Measurements from ENCODE around the gene CARD11. TPM values are rescaled to one million over a fixed set of nuclear protein-coding genes. Genes with fewer than 3 reads are reported as not detected.

CARD11 gene
- total RNA-seq, 2 donors from 2014 or later = 3.7 to 4.4 TPM

GRCh38 chr7:2967705-2968104 lies 76.0 kb downstream of the CARD11 start:
- DNase-seq (ENCODE audit: low spot score) (no peak), ATAC-seq (ENCODE audit: insufficient number of reproducible peaks, low FRiP score, low read depth) (no peak)
- H3K36me3 ChIP-seq = no peaks in the 10 kb centered on the region
- no peak for TF ChIP-seq CTCF (IDR thresholded peaks at IDR 0.05)
- peaks cover 8% of the 10 kb centered on the region for H3K9me3 ChIP-seq
- no peak overlapping the region for H3K4me3 ChIP-seq
- H3K27me3 ChIP-seq (replicated peaks; ENCODE audit: insufficient read depth) = no peaks in the 10 kb centered on the region
- H3K27ac ChIP-seq = no peak overlapping the region
- H3K4me1 ChIP-seq (ENCODE audit: control insufficient read depth in 1 of 2, low read depth in 2 of 2) = no peaks in the 10 kb centered on the region

DNA sequence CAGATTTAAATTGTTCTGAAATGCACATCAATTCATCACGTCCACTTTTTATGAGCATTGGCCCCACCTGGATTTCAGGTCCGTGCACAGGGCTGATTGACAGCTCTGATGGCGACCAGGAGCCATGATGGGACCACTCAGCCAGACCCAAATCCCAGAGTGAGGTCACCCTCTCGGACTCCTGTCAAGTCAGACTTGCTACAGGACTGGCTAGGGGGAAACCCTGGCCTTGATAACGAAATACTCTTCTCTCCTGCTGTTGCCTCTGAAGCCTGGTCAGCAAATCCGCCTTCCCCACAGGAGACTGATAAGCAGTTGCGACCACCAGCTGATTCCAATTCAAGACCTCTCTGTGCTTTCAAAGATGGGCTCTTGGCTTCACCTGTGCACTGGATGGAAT lies 76.4 kb downstream of the CARD11 start:
- Histone ChIP-seq H3K27ac (no peak overlapping the region), H3K9me3 (peaks cover 8% of the 10 kb centered on the region), H3K4me1 (ENCODE audit: control insufficient read depth in 1 of 2, low read depth in 2 of 2) (no peaks in the 10 kb centered on the region), H3K4me3 (no peak overlapping the region), H3K36me3 (no peaks in the 10 kb centered on the region), H3K27me3 (replicated peaks; ENCODE audit: insufficient read depth) (no peaks in the 10 kb centered on the region)
- no peak for TF ChIP-seq CTCF (IDR thresholded peaks at IDR 0.05)
- DNase-seq (ENCODE audit: low spot score) = no peak
- no peak for ATAC-seq (ENCODE audit: insufficient number of reproducible peaks, low FRiP score, low read depth)

DNA sequence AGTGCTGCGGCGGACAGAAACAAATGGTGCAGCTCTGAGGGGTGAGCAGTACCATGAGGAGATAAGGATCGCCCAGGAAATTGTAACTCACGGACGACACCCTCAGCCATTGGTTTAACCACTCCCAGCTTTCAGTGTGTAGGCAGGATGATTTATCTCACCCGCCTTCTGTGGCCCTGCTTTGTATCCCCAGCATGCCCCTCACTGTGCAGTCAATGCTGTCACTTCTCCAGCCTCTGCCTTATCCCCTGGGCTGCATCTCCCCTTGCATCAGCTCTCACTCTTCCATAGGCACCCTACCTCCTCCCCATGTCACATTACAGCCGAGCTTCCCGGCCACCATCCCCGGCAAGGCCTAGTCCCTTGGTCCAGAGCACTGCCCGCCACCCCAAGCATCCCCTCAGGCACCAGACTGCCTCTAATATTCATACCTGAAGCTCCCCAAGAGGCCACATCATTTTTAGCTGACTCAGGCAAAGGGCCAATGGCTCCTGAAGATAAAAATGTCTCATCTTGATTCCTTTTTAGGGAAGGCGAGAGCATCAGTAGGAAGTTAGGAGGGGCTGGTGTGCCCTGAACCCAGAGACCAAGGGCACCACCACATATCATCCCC lies 77.1 kb downstream of the CARD11 start:
- no peak for DNase-seq (ENCODE audit: low spot score)
- Histone ChIP-seq H3K27me3 (replicated peaks; ENCODE audit: insufficient read depth) (no peaks in the 10 kb centered on the region), H3K4me3 (no peak overlapping the region), H3K36me3 (no peaks in the 10 kb centered on the region), H3K4me1 (ENCODE audit: control insufficient read depth in 1 of 2, low read depth in 2 of 2) (no peaks in the 10 kb centered on the region), H3K9me3 (peaks cover 8% of the 10 kb centered on the region), H3K27ac (no peak overlapping the region)
- ATAC-seq (ENCODE audit: insufficient number of reproducible peaks, low FRiP score, low read depth) = no peak
- TF ChIP-seq CTCF (IDR thresholded peaks at IDR 0.05) = no peak

GRCh38 chr7:2965745-2966270 lies 77.9 kb downstream of the CARD11 start:
- DNase-seq (ENCODE audit: low spot score) (no peak), ATAC-seq (ENCODE audit: insufficient number of reproducible peaks, low FRiP score, low read depth) (no peak)
- no peaks in the 10 kb centered on the region for H3K36me3 ChIP-seq
- H3K27me3 ChIP-seq (replicated peaks; ENCODE audit: insufficient read depth) = no peaks in the 10 kb centered on the region
- no peak overlapping the region for H3K27ac ChIP-seq
- no peak for TF ChIP-seq CTCF (IDR thresholded peaks at IDR 0.05)
- no peaks in the 10 kb centered on the region for H3K4me1 ChIP-seq (ENCODE audit: control insufficient read depth in 1 of 2, low read depth in 2 of 2)
- H3K9me3 ChIP-seq = peaks cover 8% of the 10 kb centered on the region
- H3K4me3 ChIP-seq = no peak overlapping the region

GRCh38 chr7:2965301-2965700 lies 78.4 kb downstream of the CARD11 start:
- no peak for DNase-seq (ENCODE audit: low spot score)
- H3K9me3 ChIP-seq = peaks cover 8% of the 10 kb centered on the region
- no peak overlapping the region for H3K4me3 ChIP-seq

More at GRCh38 chr7:2965301-2965700, 78.4 kb downstream of the CARD11 start:
- Histone ChIP-seq H3K36me3 (no peaks in the 10 kb centered on the region), H3K27me3 (replicated peaks; ENCODE audit: insufficient read depth) (no peaks in the 10 kb centered on the region), H3K27ac (no peak overlapping the region), H3K4me1 (ENCODE audit: control insufficient read depth in 1 of 2, low read depth in 2 of 2) (no peaks in the 10 kb centered on the region)
- no peak for ATAC-seq (ENCODE audit: insufficient number of reproducible peaks, low FRiP score, low read depth)
- TF ChIP-seq CTCF (IDR thresholded peaks at IDR 0.05) = no peak
